DMS53 (cell line): Measurements from ENCODE around the gene AKR1C3.
"Not testable (repeated sequence)": the region's sequence is repeated elsewhere in the genome, so short reads cannot be mapped to it uniquely, and the experiment has no call there.

Experiments used
- DNase-seq: peaks from one replicate; lab custom pipeline; 2025; lab: John Stamatoyannopoulos, UW

AKR1C3 gene

GRCh38 chr10:5137699-5138098 is 43.5 kb downstream of the AKR1C3 start:
- DNase-seq: not testable (repeated sequence)

GRCh38 chr10:5142199-5142598 is 48.0 kb downstream of the AKR1C3 start:
- no peak for DNase-seq

- no peak for DNase-seq
These were observed 48.9 kb downstream of the AKR1C3 start for GRCh38 chr10:5143137-5143536.

- DNase-seq: no peak
These were observed 52.7 kb downstream of the AKR1C3 start for GRCh38 chr10:5146920-5147254.

GRCh38 chr10:5147255-5147980 is 53.2 kb downstream of the AKR1C3 start:
- no peak for DNase-seq

- DNase-seq: no peak
These were observed 53.9 kb downstream of the AKR1C3 start for GRCh38 chr10:5147981-5148677.

GRCh38 chr10:5148678-5149032 is 54.4 kb downstream of the AKR1C3 start:
- DNase-seq: no peak

- DNase-seq: no peak
These were observed 56.9 kb downstream of the AKR1C3 start for GRCh38 chr10:5151076-5151475.

GRCh38 chr10:5155951-5156350 is 61.7 kb downstream of the AKR1C3 start:
- DNase-seq: no peak
